GM21717 (cell line): ENCODE measurements around the gene MELK.

Experiments
- ATAC-seq: cut with Tn5 transposase; IDR thresholded peaks from one replicate; pipeline ENCODE4 v1.9.1; 2021; ENCODE audit warnings: mild to moderate bottlenecking, moderate library complexity; ENCODE audit not compliant: unreplicated experiment

MELK gene

GRCh38 chr9:36665921-36666431 lies 93.3 kb downstream of the MELK start:
- ATAC-seq, result peak; percentile 58

- ATAC-seq, result no peak
Measured at GRCh38 chr9:36671561-36671960, 98.9 kb downstream of the MELK start.

- no peak for ATAC-seq
Measured at GRCh38 chr9:36676091-36676490, 103.4 kb downstream of the MELK start.

GRCh38 chr9:36676778-36677485 lies 104.2 kb downstream of the MELK start:
- no peak for ATAC-seq

DNA sequence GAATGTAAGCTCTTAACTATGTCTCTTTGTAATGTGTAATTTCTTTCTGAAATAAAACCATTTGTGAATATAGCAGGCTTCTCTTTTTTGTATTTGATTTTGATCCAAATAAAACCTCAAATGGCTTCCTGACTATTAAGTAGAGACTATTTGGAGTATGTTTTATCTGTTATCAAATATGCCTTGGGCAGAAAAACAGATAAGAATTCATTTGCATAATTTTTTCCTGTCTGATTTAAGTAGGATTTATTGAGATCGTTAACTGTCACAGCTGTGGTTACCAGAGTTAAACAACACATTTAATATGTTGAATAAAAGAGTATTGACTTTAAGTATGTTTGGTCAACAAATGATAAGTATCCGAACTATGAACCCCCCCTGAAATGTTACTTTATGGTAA lies 104.9 kb downstream of the MELK start:
- ATAC-seq, result no peak

DNA sequence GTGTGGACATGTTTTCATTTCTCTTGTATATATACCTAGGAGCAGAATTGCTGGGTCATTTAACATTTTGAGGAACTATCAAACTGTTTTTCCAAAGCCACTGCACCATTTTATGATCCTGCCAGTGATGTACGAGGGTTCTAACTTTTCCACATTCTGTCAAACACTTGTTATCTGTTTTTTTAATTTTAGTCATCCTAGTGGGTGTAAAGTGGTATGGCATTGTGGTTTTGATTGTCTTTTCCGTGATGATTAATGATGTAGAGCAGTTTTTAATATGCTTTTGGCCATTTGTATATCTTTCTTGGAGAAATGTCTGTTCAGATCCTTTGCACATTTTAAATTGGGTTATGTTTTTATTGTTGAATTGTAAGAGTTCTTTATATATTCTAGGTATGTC lies 107.0 kb downstream of the MELK start:
- no peak for ATAC-seq

DNA sequence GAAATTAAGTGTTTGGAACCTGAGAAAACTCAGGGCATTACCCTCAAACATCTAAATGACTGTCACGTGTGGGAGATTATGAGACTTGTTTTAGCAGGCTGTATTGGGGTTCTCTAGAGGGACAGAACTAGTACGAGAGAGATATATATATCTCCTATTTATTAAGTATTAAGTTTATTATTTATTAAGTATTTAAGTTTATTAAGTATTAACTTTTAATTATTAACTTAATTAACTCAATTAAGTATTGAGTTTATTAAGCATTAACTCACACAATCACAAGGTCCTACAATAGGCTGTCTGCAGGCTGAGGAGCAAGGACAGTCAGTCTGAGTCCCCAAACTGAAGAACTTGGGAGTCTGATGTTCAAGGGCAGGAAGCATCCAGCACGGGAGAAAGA lies 113.8 kb downstream of the MELK start:
- ATAC-seq, result no peak

DNA sequence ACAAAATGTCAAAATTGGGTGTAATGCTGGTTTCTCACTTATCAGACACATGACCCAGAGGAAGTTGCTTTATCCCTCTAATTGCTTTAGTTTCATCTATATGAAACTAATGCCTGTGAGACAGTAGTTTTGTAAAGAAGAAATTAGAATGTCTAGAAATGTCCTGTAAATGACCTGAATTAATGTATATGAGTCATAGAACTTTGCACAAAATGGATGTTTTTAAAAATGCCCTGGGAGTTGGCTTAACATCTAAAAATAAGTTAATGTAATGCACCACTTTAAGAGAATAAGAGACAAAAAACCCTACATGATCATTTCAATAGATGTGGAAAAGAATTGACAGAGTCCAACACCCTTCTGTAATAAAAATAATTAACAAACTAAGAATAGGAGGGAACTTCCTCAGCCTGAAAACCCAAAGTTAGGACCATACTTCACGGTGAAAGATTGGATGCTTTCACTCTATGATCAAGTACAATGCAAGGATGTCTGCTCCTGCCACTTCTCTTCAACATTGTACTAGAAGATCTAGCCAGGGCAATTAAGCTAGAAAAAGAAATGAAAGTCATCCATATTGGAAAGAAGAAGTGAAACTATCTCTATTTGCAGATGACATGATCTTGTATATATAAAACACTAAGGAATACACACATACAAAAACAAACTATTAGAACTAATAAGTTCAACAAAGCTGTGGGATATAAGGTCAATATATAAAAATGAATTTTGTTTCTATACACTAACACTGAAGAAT lies 117.9 kb downstream of the MELK start:
- ATAC-seq, result no peak

DNA sequence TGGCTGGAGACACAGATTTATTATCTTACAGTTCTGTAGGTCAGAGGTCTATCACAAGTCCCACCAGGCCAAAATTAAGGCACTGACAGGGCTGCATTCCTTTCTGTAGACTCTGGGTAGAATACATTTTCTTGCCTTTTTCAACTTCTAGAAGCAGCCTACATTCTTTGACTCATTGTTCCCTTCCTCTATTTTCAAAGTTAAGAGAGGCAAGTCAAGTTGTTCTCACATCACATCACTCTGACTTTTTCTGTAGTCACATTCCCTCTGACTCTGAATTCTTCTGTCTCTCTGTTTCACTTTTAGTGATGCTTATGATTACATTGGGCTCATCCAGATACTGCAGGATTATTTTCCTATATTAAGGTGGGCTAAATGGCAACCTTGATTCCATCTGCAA lies 119.0 kb downstream of the MELK start:
- ATAC-seq, result no peak

GRCh38 chr9:36698984-36699383 lies 126.3 kb downstream of the MELK start:
- no peak for ATAC-seq

DNA sequence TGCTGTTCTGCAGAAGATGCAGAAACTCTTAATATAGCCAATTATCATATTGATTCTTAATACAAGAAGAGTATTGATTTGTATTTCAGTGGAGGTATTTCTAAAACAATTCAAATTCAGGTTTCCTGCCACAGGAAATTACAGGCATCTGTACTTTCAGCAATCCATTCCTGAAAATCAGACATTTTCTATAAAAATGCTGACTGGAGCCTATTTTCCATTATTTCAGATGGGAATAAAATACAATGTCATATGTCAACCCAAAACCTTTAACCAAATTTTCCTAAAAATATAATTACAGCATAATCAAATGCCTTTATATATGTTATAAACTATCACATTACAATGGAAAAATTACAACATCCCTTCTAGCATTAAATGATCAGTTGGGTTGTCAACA lies 131.5 kb downstream of the MELK start:
- ATAC-seq, result no peak

GRCh38 chr9:36713515-36714490 lies 141.1 kb downstream of the MELK start:
- no peak for ATAC-seq

GRCh38 chr9:36716496-36716895 lies 143.8 kb downstream of the MELK start:
- ATAC-seq, result no peak

- no peak for ATAC-seq
Measured at GRCh38 chr9:36717276-36717675, 144.6 kb downstream of the MELK start.

GRCh38 chr9:36718612-36719011 lies 145.9 kb downstream of the MELK start:
- ATAC-seq, result no peak

DNA sequence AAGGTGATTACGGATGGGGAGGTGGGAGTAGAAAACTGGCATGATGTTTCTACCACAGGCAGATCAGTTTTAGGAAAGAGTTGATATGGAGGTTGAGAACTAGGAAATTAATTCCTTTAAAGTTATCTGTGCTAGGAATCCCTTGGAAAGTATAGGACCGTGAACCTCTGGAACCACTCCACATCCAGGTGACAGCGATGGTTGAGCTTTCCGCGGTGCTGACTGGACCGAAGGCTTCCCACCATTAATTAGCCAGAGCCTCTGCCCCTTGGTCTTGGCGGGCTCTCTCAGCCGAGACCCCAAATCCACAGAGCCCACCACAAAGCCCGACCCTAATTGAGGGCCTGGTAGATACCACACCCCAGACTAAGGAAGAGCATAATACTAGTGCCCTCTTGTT lies 147.3 kb downstream of the MELK start:
- ATAC-seq, result no peak

GRCh38 chr9:36721846-36722588 lies 149.3 kb downstream of the MELK start:
- no peak for ATAC-seq

DNA sequence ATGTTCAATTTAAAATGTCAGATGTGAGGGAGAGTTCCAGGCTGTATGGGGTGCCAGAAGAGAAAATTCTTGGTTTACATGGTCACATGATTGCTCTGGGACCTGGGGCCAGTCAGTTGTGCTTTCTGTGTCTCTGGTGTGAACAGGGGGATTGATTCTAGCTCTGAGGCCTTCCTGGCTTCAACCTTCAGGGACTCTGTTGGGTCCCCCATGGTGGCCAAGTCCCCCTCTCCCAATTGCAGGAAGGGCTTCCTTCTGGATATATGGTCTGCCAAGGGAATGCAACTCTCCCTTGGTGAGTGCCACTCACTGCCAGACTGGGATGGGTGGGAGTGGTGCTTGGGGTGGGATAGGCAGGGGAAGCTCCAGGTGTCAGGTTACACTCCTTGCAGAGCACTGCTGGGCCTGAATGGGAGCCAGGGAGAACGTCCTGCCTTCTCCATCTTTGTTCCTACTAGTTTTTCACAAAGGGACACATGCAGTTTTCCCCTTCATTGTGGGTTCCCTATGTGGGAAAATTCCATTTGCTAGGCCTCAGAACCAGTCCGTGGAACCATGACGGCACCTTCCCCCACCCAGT lies 153.2 kb downstream of the MELK start:
- ATAC-seq, result no peak
